ENCODE measurements around the gene AMDHD2. TPM values are rescaled to one million over a fixed set of nuclear protein-coding genes. Genes with fewer than 3 reads are reported as not detected.

Gene AMDHD2
- total and polyA plus RNA-seq, 2 of the 13 experiments (the other 11 are each of a cell fraction or from before 2014, with no cell fraction given) = 33.5 to 39.1 TPM

- TF ChIP-seq NR2F1 (CRISPR knock-in tag; IDR thresholded peaks at IDR 0.05) = peak; percentile 90 to 91
- TF ChIP-seq STAT6 (CRISPR knock-in tag; IDR thresholded peaks at IDR 0.05; ENCODE audit: borderline replicate concordance) = peak; percentile 85
- TF ChIP-seq TCF7 (IDR thresholded peaks at IDR 0.05; ENCODE audit: low read depth) = peak; percentile 51
- TF ChIP-seq PATZ1 (CRISPR knock-in tag; IDR thresholded peaks at IDR 0.05) = peak; percentile 92
- TF ChIP-seq ZNF180 (CRISPR knock-in tag; IDR thresholded peaks at IDR 0.05; ENCODE audit: borderline replicate concordance, low read depth) = no peak
- TF ChIP-seq ZSCAN31 (CRISPR knock-in tag; IDR thresholded peaks at IDR 0.05; ENCODE audit: low read depth) = no peak
- TF ChIP-seq SMARCE1 (IDR thresholded peaks at IDR 0.05; ENCODE audit: borderline replicate concordance) = no peak
- TF ChIP-seq ZNF260 (CRISPR knock-in tag; IDR thresholded peaks at IDR 0.05; ENCODE audit: borderline replicate concordance, low read depth) = no peak
- peak; percentile 48; the same call in 1 of the 2 replicates for TF ChIP-seq MLX (CRISPR knock-in tag; IDR thresholded peaks at IDR 0.05)
- TF ChIP-seq ZNF747 (CRISPR knock-in tag; IDR thresholded peaks at IDR 0.05; ENCODE audit: borderline replicate concordance) = 0 out of 2 replicates have a peak, but pooled peaks have one; percentile 28
- TF ChIP-seq ZNF484 (CRISPR knock-in tag; IDR thresholded peaks at IDR 0.05; ENCODE audit: borderline replicate concordance, low read depth) = no peak
- peak; percentile 66 for TF ChIP-seq STAG1 (CRISPR knock-in tag; IDR thresholded peaks at IDR 0.05)
- TF ChIP-seq LCORL (IDR thresholded peaks at IDR 0.05) = no peak
- peak; percentile 85 for TF ChIP-seq LCORL (CRISPR knock-in tag; IDR thresholded peaks at IDR 0.05)
- peak; percentile 76; the same call in 1 of the 2 replicates for TF ChIP-seq PITX1 (CRISPR knock-in tag; IDR thresholded peaks at IDR 0.05)
- TF ChIP-seq HMG20B (CRISPR knock-in tag; conservative IDR thresholded peaks at IDR 0.05) = peak; percentile 62; the same call in 1 of the 2 replicates
- TF ChIP-seq TFDP1 (CRISPR knock-in tag; IDR thresholded peaks at IDR 0.05; ENCODE audit: borderline replicate concordance) = peak; percentile 15; the same call in 1 of the 2 replicates
- TF ChIP-seq SP5 (CRISPR knock-in tag; IDR thresholded peaks at IDR 0.05; ENCODE audit: borderline replicate concordance, low read depth) = peak; percentile 90; the same call in 1 of the 2 replicates
- no peak for TF ChIP-seq ZNF572 (CRISPR knock-in tag; IDR thresholded peaks at IDR 0.05)
- TF ChIP-seq ZNF580 (CRISPR knock-in tag; IDR thresholded peaks at IDR 0.05; ENCODE audit: borderline replicate concordance, low read depth) = peak; percentile 49; the same call in 1 of the 2 replicates
These were observed 4.3 kb downstream of the AMDHD2 start (continued) for GRCh38 chr16:2524339-2524938.
